OCI-LY3 (cell line): ENCODE data around the gene WWOX.

Source experiments
- H2AFZ ChIP-seq: fragments of 200-600, 300-600 bp; shearing (Covaris generic); 2 replicates; pipeline ENCODE4 v1.6.0; 2014; ENCODE audit warnings: antibody characterized with exemption, low read depth, low read length
- H3K27ac ChIP-seq: fragments of 200-600, 300-600 bp; sonication (generic); 2 replicates; pipeline ENCODE4 v1.5.1; 2014; ENCODE audit warnings: mild to moderate bottlenecking, low read length, moderate library complexity, mixed read lengths
- H3K27me3 ChIP-seq: fragments of 200-600, 300-600 bp; sonication (generic); 2 replicates; pipeline ENCODE4 v1.6.1; 2014; ENCODE audit warnings: low read depth, low read length, mixed read lengths
- H3K36me3 ChIP-seq: fragments of 200-600, 300-600 bp; sonication (generic); replicated peaks from 2 replicates; pipeline ENCODE3; 2014; ENCODE audit warnings: low read depth, low read length, mixed read lengths
- H3K4me1 ChIP-seq: fragments of 300-600, 200-600 bp; sonication (generic); 2 replicates; pipeline ENCODE4 v1.6.1; 2014; ENCODE audit warnings: low read length, mixed read lengths
- H3K4me2 ChIP-seq: fragments of 200-600, 300-600 bp; sonication (generic); 2 replicates; pipeline ENCODE4 v1.6.1; 2014; ENCODE audit warnings: low read length, mixed read lengths
- H3K4me3 ChIP-seq: fragments of 300-600, 200-600 bp; sonication (generic); 2 replicates; pipeline ENCODE4 v1.5.1; 2014; ENCODE audit warnings: antibody characterized with exemption, mild to moderate bottlenecking, low read length, moderate library complexity
- H3K79me2 ChIP-seq: fragments of 300-600, 200-600 bp; shearing (Covaris generic); 2 replicates; pipeline ENCODE4 v1.6.1; 2014; ENCODE audit warnings: mild to moderate bottlenecking, low read length, mixed read lengths
- H3K9ac ChIP-seq: fragments of 300-600, 200-600 bp; shearing (Covaris generic); 2 replicates; pipeline ENCODE4 v1.6.0; 2014; ENCODE audit warnings: mild to moderate bottlenecking, low read length, moderate library complexity
- H3K9me3 ChIP-seq: fragments of 200-600, 300-600 bp; shearing (Covaris generic); 2 replicates; pipeline ENCODE4 v1.6.1; 2014; ENCODE audit warnings: low read length, mixed read lengths; ENCODE audit not compliant: insufficient read depth
- H4K20me1 ChIP-seq: fragments of 200-600, 300-600 bp; sonication (generic); 2 replicates; pipeline ENCODE4 v1.6.1; 2016; ENCODE audit warnings: low read length, mixed read lengths; ENCODE audit not compliant: insufficient read depth
- CTCF ChIP-seq: fragments of 200-600, 300-600 bp; sonication (generic); IDR thresholded peaks from 2 replicates; pipeline ENCODE4 v1.5.1; 2014; ENCODE audit warnings: antibody characterized with exemption, low read length, low read depth
- EZH2phosphoT487 ChIP-seq: fragments of 200-600 bp; shearing (Covaris generic); IDR thresholded peaks from 2 replicates; pipeline ENCODE4 v1.6.1; 2018; ENCODE audit warnings: antibody characterized with exemption, mixed run types, low read depth

The WWOX gene

GRCh38 chr16:79008036-79008868 lies 908.8 kb downstream of the WWOX start:
- Histone ChIP-seq H3K27me3 (peaks cover 13% of the 10 kb centered on the region), H3K9me3 (no peaks in the 10 kb centered on the region), H3K4me1 (peaks cover 42% of the 10 kb centered on the region), H2AFZ (no peak overlapping the region), H3K4me2 (peak overlapping the region; percentile 16; the same call in 1 of the 2 replicates), H3K36me3 (peaks cover 7% of the 10 kb centered on the region), H4K20me1 (no peaks in the 10 kb centered on the region), H3K27ac (peak overlapping the region; percentile 14; the same call in 1 of the 2 replicates), H3K9ac (no peak overlapping the region), H3K79me2 (no peaks in the 10 kb centered on the region), H3K4me3 (no peak overlapping the region)
- TF ChIP-seq EZH2phosphoT487 = no peak
- TF ChIP-seq CTCF = no peak

GRCh38 chr16:79008869-79009179 lies 909.4 kb downstream of the WWOX start:
- H3K36me3 ChIP-seq = peaks cover 7% of the 10 kb centered on the region
- no peak overlapping the region for H2AFZ ChIP-seq
- no peak overlapping the region for H3K27ac ChIP-seq
- no peaks in the 10 kb centered on the region for H4K20me1 ChIP-seq
- H3K9me3 ChIP-seq = no peaks in the 10 kb centered on the region
- no peak overlapping the region for H3K4me2 ChIP-seq
- peaks cover 44% of the 10 kb centered on the region for H3K4me1 ChIP-seq
- no peak overlapping the region for H3K9ac ChIP-seq
- no peak overlapping the region for H3K4me3 ChIP-seq
- H3K79me2 ChIP-seq = no peaks in the 10 kb centered on the region
- TF ChIP-seq CTCF (no peak), EZH2phosphoT487 (no peak)
- H3K27me3 ChIP-seq = peaks cover 14% of the 10 kb centered on the region

GRCh38 chr16:79009896-79010295 lies 910.4 kb downstream of the WWOX start:
- Histone ChIP-seq H3K79me2 (no peaks in the 10 kb centered on the region), H3K27ac (no peak overlapping the region), H3K36me3 (peaks cover 7% of the 10 kb centered on the region), H3K9ac (no peak overlapping the region), H4K20me1 (no peaks in the 10 kb centered on the region), H3K9me3 (no peaks in the 10 kb centered on the region), H2AFZ (no peak overlapping the region), H3K27me3 (peaks cover 19% of the 10 kb centered on the region), H3K4me3 (no peak overlapping the region), H3K4me2 (no peak overlapping the region), H3K4me1 (peaks cover 44% of the 10 kb centered on the region)
- TF ChIP-seq CTCF (no peak), EZH2phosphoT487 (no peak)

- Histone ChIP-seq H3K79me2 (no peaks in the 10 kb centered on the region), H3K4me3 (no peak overlapping the region), H3K4me1 (peaks cover 42% of the 10 kb centered on the region), H3K9ac (no peak overlapping the region), H3K27ac (no peak overlapping the region), H3K4me2 (no peak overlapping the region), H4K20me1 (no peaks in the 10 kb centered on the region), H3K36me3 (peaks cover 7% of the 10 kb centered on the region), H3K9me3 (no peaks in the 10 kb centered on the region), H2AFZ (no peak overlapping the region), H3K27me3 (peaks cover 17% of the 10 kb centered on the region)
- no peak for TF ChIP-seq CTCF
- no peak for TF ChIP-seq EZH2phosphoT487
These were observed 911.8 kb downstream of the WWOX start for GRCh38 chr16:79011282-79011681.
